Measurements from ENCODE around the gene TMEM132C.

DNA sequence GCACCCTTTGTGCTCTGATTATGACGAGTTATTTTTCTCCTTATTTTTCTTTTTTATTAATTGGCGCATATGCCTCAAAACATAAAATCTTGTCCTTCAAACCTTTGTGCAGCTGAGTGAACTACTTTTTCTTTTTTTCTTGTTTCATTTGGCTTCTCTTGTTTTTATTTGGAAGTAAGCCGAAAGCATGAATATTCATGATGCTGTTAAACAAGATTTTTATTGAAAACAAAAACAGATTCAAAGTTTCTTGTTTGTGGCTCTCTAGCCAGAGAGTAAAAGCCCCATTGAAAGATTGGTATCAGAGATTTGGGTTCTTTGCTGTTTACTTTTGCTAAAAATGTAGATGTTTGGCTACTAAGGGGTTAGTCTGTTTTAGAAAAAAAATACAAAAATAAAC, 183.8 kb downstream of the TMEM132C start:
- TF ChIP-seq, protein P1, sequence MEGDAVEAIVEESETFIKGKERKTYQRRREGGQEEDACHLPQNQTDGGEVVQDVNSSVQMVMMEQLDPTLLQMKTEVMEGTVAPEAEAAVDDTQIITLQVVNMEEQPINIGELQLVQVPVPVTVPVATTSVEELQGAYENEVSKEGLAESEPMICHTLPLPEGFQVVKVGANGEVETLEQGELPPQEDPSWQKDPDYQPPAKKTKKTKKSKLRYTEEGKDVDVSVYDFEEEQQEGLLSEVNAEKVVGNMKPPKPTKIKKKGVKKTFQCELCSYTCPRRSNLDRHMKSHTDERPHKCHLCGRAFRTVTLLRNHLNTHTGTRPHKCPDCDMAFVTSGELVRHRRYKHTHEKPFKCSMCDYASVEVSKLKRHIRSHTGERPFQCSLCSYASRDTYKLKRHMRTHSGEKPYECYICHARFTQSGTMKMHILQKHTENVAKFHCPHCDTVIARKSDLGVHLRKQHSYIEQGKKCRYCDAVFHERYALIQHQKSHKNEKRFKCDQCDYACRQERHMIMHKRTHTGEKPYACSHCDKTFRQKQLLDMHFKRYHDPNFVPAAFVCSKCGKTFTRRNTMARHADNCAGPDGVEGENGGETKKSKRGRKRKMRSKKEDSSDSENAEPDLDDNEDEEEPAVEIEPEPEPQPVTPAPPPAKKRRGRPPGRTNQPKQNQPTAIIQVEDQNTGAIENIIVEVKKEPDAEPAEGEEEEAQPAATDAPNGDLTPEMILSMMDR (conservative IDR thresholded peaks at IDR 0.05; ENCODE audit: low read depth, low read length) = no peak
- TF ChIP-seq EZH2 (IDR thresholded peaks at IDR 0.05; ENCODE audit: low read length, unreplicated experiment) = no peak
- no peak for TF ChIP-seq EZH2phosphoT487 (IDR thresholded peaks at IDR 0.05; ENCODE audit: borderline replicate concordance, low read length)
